SU-DHL-6 (cell line): ENCODE measurements around the gene LRRC4.

Source experiments
- H2AFZ ChIP-seq: fragments of 200-600 bp; sonication (generic); 2 replicates; pipeline ENCODE4 v1.6.1; 2014; ENCODE audit warnings: low read depth, mild to moderate bottlenecking, moderate library complexity, mixed read lengths, antibody characterized with exemption, low read length; ENCODE audit not compliant: severe bottlenecking
- H3F3A ChIP-seq: fragments of 200-600 bp; shearing (Covaris generic); 2 replicates; pipeline ENCODE4 v1.6.0; 2016; ENCODE audit warnings: antibody characterized with exemption, mild to moderate bottlenecking; ENCODE audit not compliant: insufficient read depth
- H3K27ac ChIP-seq: fragments of 200-600 bp; sonication (generic); 2 replicates; pipeline ENCODE4 v1.5.1; 2016; ENCODE audit warnings: low read depth, mild to moderate bottlenecking, low read length, moderate library complexity, mixed read lengths
- H3K27me3 ChIP-seq: fragments of 200-600 bp; sonication (generic), shearing (Covaris generic); 2 replicates; pipeline ENCODE4 v1.6.0; 2014; ENCODE audit warnings: mild to moderate bottlenecking, low read length
- H3K36me3 ChIP-seq: fragments of 200-600 bp; sonication (generic); 2 replicates; pipeline ENCODE4 v1.6.1; 2014; ENCODE audit warnings: mild to moderate bottlenecking, low read length, mixed read lengths
- H3K4me2 ChIP-seq: fragments of 300-600, 200-600 bp; shearing (Covaris generic), sonication (generic); 2 replicates; pipeline ENCODE4 v1.6.0; 2014; ENCODE audit warnings: low read length, low read depth, mild to moderate bottlenecking; ENCODE audit not compliant: poor library complexity, severe bottlenecking
- H3K4me3 ChIP-seq: fragments of 200-600 bp; sonication (generic); 2 replicates; pipeline ENCODE4 v1.5.1; 2014; ENCODE audit warnings: antibody characterized with exemption, low read length, mild to moderate bottlenecking, mixed read lengths; ENCODE audit not compliant: insufficient read depth, poor library complexity, severe bottlenecking
- H3K79me2 ChIP-seq: fragments of 200-600 bp; sonication (generic); 2 replicates; pipeline ENCODE4 v1.6.1; 2014; ENCODE audit warnings: mild to moderate bottlenecking, low read length, moderate library complexity; ENCODE audit not compliant: insufficient read depth
- H3K9ac ChIP-seq: fragments of 200-600 bp; sonication (generic); 2 replicates; pipeline ENCODE4 v1.7.0; 2014; ENCODE audit warnings: mild to moderate bottlenecking, low read length
- H3K9me2 ChIP-seq: fragments of 200-600 bp; sonication (generic); replicated peaks from 2 replicates; pipeline ENCODE4 v1.6.1; 2014; ENCODE audit warnings: low read length; ENCODE audit not compliant: insufficient read depth
- H3K9me3 ChIP-seq: fragments of 200-600 bp; sonication (generic); 2 replicates; pipeline ENCODE4 v1.6.1; 2014; ENCODE audit warnings: low read length, mixed read lengths; ENCODE audit not compliant: insufficient read depth
- H4K20me1 ChIP-seq: fragments of 200-600 bp; sonication (generic); 2 replicates; pipeline ENCODE4 v1.6.1; 2014; ENCODE audit warnings: low read depth, mild to moderate bottlenecking, antibody characterized with exemption, low read length, moderate library complexity, mixed read lengths
- EZH2phosphoT487 ChIP-seq: fragments of 200-600 bp; sonication (generic), shearing (Covaris generic); conservative IDR thresholded peaks from 2 replicates; pipeline ENCODE4 v1.6.1; 2018; ENCODE audit warnings: mild to moderate bottlenecking, antibody characterized with exemption, low read length, moderate library complexity, mixed read lengths
- TF ChIP-seq, protein P1 (sequence below): fragments of 200-600 bp; sonication (generic); IDR thresholded peaks from one replicate; pipeline ENCODE4 v1.5.1; 2017; ENCODE audit warnings: antibody characterized with exemption, mild to moderate bottlenecking, low read length, moderate library complexity; ENCODE audit not compliant: insufficient read depth, poor library complexity, severe bottlenecking

The LRRC4 gene

DNA sequence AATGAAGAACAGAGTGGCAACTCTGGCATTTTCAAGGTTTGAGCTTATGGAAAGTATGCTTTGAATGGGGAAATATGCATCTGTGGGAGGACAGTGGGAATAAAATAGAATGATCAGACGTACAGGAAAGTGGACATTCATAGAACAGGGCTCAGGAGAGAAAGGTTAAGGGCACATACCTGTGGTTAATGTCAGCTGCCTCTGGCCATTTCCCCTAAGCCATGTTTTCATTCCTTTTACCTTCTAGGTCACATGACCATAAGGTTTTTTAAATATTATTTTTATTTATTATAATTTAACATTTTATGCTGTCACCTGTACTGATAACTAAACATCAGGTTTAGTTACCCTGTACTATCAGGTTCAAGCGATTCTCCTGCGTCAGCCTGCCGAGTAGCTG lies 52.8 kb downstream of the LRRC4 start:
- Histone ChIP-seq H3K4me2 (no peak overlapping the region), H3K9me2 (no peaks in the 10 kb centered on the region), H3K27ac (no peak overlapping the region), H3K9me3 (no peaks in the 10 kb centered on the region), H2AFZ (no peak overlapping the region), H3K36me3 (peaks cover 11% of the 10 kb centered on the region), H3K79me2 (no peaks in the 10 kb centered on the region), H3K9ac (no peak overlapping the region), H4K20me1 (no peaks in the 10 kb centered on the region), H3F3A (no peaks in the 10 kb centered on the region), H3K27me3 (no peaks in the 10 kb centered on the region), H3K4me3 (no peak overlapping the region)
- TF ChIP-seq, protein P1, sequence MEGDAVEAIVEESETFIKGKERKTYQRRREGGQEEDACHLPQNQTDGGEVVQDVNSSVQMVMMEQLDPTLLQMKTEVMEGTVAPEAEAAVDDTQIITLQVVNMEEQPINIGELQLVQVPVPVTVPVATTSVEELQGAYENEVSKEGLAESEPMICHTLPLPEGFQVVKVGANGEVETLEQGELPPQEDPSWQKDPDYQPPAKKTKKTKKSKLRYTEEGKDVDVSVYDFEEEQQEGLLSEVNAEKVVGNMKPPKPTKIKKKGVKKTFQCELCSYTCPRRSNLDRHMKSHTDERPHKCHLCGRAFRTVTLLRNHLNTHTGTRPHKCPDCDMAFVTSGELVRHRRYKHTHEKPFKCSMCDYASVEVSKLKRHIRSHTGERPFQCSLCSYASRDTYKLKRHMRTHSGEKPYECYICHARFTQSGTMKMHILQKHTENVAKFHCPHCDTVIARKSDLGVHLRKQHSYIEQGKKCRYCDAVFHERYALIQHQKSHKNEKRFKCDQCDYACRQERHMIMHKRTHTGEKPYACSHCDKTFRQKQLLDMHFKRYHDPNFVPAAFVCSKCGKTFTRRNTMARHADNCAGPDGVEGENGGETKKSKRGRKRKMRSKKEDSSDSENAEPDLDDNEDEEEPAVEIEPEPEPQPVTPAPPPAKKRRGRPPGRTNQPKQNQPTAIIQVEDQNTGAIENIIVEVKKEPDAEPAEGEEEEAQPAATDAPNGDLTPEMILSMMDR: no peak
- TF ChIP-seq EZH2phosphoT487: no peak
